HCT116 (cell line): ENCODE measurements around the gene CPEB3. TPM values are rescaled to one million over a fixed set of nuclear protein-coding genes. Genes with fewer than 3 reads are reported as not detected.

Experiments
- ATAC-seq: fragments of 200-7000 bp; cut with Tn5 transposase; 2 replicates; pipeline ENCODE4 v1.9.1; 2020; ENCODE audit warnings: mild to moderate bottlenecking, moderate library complexity
- BruUV-seq: library from RNA; stranded (reverse); fragments of 400-500 nt; replicated peaks from 2 replicates; lab custom pipeline; 2021; lab: Mats Ljungman, UMichigan
- CTCF ChIA-PET: fragments of 300-600 bp; sonication (Branson Sonifier 250); formaldehyde crosslinking; loops from one replicate; lab custom pipeline; 2021; ENCODE audit warnings: antibody characterized with exemption; lab: Charles Lee
- POLR2A ChIA-PET: fragments of 300-600, 350-600 bp; sonication (Branson Sonifier 250); formaldehyde crosslinking; loops from one replicate; lab custom pipeline; 2021; ENCODE audit warnings: antibody characterized with exemption; lab: Charles Lee
- RAD21 ChIA-PET, 2 experiments: fragments of 300-600 bp; sonication (Branson Sonifier 250); formaldehyde crosslinking; loops; one replicate each; lab custom pipeline; 2023; ENCODE audit warnings: low total read pairs in 2 of 2; ENCODE audit not compliant: uncharacterized antibody in 2 of 2, unreplicated experiment in 2 of 2, low non-redundant PET in 1 of 2; lab: Charles Lee
- DNase-seq: peaks from one replicate; pipeline ENCODE4 v3.0.0-alpha.2; 2010; ENCODE audit warnings: low read depth, low spot score
- H2AFZ ChIP-seq: fragments of 200-600 bp; shearing (Covaris generic), sonication (generic); 2 replicates; pipeline ENCODE4 v1.6.1; 2017; ENCODE audit warnings: low read depth, mixed run types, mixed read lengths, antibody characterized with exemption, low read length; ENCODE audit not compliant: poor library complexity, severe bottlenecking
- H3K27ac ChIP-seq: 2 replicates; pipeline ENCODE4 v1.5.1; 2012; ENCODE audit warnings: low read depth, low read length
- H3K27me3 ChIP-seq: fragments of 200-600 bp; sonication (generic); 2 replicates; pipeline ENCODE4 v1.6.1; 2016; ENCODE audit warnings: mixed run types, low read length, mixed read lengths; ENCODE audit not compliant: insufficient read depth
- H3K36me3 ChIP-seq, 2 experiments: fragments of 200-500 bp in 1 of 2; fragments of 200-600 bp in 1 of 2; sonication (Bioruptor generic) in 1 of 2; sonication (generic) in 1 of 2; 2 replicates each; pipeline versions ENCODE4 v1.5.1 to v1.6.1; 2014 to 2016; ENCODE audit warnings: low read length in 2 of 2, inconsistent platforms in 1 of 2, mixed read lengths in 1 of 2, mixed run types in 1 of 2; ENCODE audit not compliant: insufficient read depth in 2 of 2, control insufficient read depth in 1 of 2
- H3K4me1 ChIP-seq, 2 experiments: fragments of 200-600 bp in 1 of 2; sonication (generic) in 1 of 2; 2 replicates each; pipeline versions ENCODE4 v1.5.1 to v1.6.1; 2012 to 2017; ENCODE audit warnings: low read length in 2 of 2, inconsistent platforms in 1 of 2, mild to moderate bottlenecking in 1 of 2, mixed read lengths in 1 of 2, mixed run types in 1 of 2, moderate library complexity in 1 of 2; ENCODE audit not compliant: insufficient read depth in 2 of 2, control insufficient read depth in 1 of 2
- H3K4me2 ChIP-seq: fragments of 200-600 bp; sonication (generic); 2 replicates; pipeline ENCODE4 v1.6.1; 2017; ENCODE audit warnings: mixed run types, low read length, mixed read lengths
- H3K4me3 ChIP-seq, 2 experiments: fragments of 200-600 bp in 1 of 2; sonication (generic) in 1 of 2; replicated peaks in 1 of 2; 2 replicates each; pipeline ENCODE4 v1.5.1; 2011 to 2016; ENCODE audit warnings: low read length in 2 of 2, control low read depth in 1 of 2, low read depth in 1 of 2, mild to moderate bottlenecking in 1 of 2, mixed read lengths in 1 of 2, mixed run types in 1 of 2
- H3K79me2 ChIP-seq: fragments of 200-600 bp; sonication (generic); 2 replicates; pipeline ENCODE4 v1.6.1; 2017; ENCODE audit warnings: mild to moderate bottlenecking, mixed run types, low read length, moderate library complexity, mixed read lengths; ENCODE audit not compliant: insufficient read depth
- H3K9ac ChIP-seq: fragments of 200-600 bp; sonication (generic); 2 replicates; pipeline ENCODE4 v1.6.1; 2016; ENCODE audit warnings: low read length, mixed read lengths
- H3K9me2 ChIP-seq: fragments of 200-600 bp; sonication (generic), shearing (Covaris generic); 2 replicates; pipeline ENCODE4 v1.6.1; 2017; ENCODE audit warnings: mixed run types, mild to moderate bottlenecking, moderate library complexity; ENCODE audit not compliant: insufficient read depth
- H3K9me3 ChIP-seq, 2 experiments: fragments of 200-500 bp in 1 of 2; fragments of 200-600 bp in 1 of 2; sonication (Bioruptor generic) in 1 of 2; sonication (generic) in 1 of 2; 2 replicates each; pipeline ENCODE4 v1.6.1; 2014 to 2017; ENCODE audit warnings: low read length in 2 of 2, mixed read lengths in 2 of 2, inconsistent platforms in 1 of 2, low read depth in 1 of 2, mild to moderate bottlenecking in 1 of 2, mixed run types in 1 of 2, moderate library complexity in 1 of 2; ENCODE audit not compliant: control insufficient read depth in 1 of 2, insufficient read depth in 1 of 2
- H4K20me1 ChIP-seq: fragments of 200-600 bp; sonication (generic), shearing (Covaris generic); 2 replicates; pipeline ENCODE4 v1.6.1; 2017; ENCODE audit warnings: mixed run types, mild to moderate bottlenecking, moderate library complexity; ENCODE audit not compliant: insufficient read depth
- CTCF ChIP-seq, 3 experiments: fragments of 200-600 bp in 1 of 3; sonication (generic) in 1 of 3; IDR thresholded peaks in 2 of 3; conservative IDR thresholded peaks in 1 of 3; 2 replicates each; pipeline ENCODE4 v1.5.1; 2012 to 2017; ENCODE audit warnings: low read depth in 2 of 3, low read length in 2 of 3, antibody characterized with exemption in 1 of 3, borderline replicate concordance in 1 of 3, control low read depth in 1 of 3, mild to moderate bottlenecking in 1 of 3, mixed read lengths in 1 of 3, mixed run types in 1 of 3, moderate library complexity in 1 of 3; ENCODE audit not compliant: insufficient read depth in 1 of 3
- ELF1 ChIP-seq: IDR thresholded peaks from 2 replicates; pipeline ENCODE4 v1.6.1; 2012; ENCODE audit warnings: low read depth, borderline replicate concordance
- EZH2phosphoT487 ChIP-seq: fragments of 200-600 bp; IDR thresholded peaks from 2 replicates; pipeline ENCODE4 v1.6.1; 2018; ENCODE audit warnings: antibody characterized with exemption, borderline replicate concordance
- FOSL1 ChIP-seq: IDR thresholded peaks from 2 replicates; pipeline ENCODE4 v1.6.1; 2012; ENCODE audit warnings: low read depth
- JUND ChIP-seq: IDR thresholded peaks from 2 replicates; pipeline ENCODE4 v1.6.1; 2012
- REST ChIP-seq: IDR thresholded peaks from 2 replicates; pipeline ENCODE4 v1.6.1; 2012; ENCODE audit warnings: low read depth
- SRF ChIP-seq: IDR thresholded peaks from 2 replicates; pipeline ENCODE4 v1.6.1; 2012; ENCODE audit warnings: low read depth
- TCF7L2 ChIP-seq: IDR thresholded peaks from 2 replicates; pipeline ENCODE4 v1.7.0; 2011; ENCODE audit warnings: borderline replicate concordance, inconsistent platforms; ENCODE audit not compliant: insufficient read depth, insufficient read length; ENCODE audit errors: extremely low read depth
- YY1 ChIP-seq: IDR thresholded peaks from 2 replicates; pipeline ENCODE4 v1.6.1; 2011; ENCODE audit warnings: low read length, low read depth, moderate library complexity, mild to moderate bottlenecking; ENCODE audit not compliant: insufficient replicate concordance; ENCODE audit errors: extremely low read depth
- ZBTB33 ChIP-seq: IDR thresholded peaks from 2 replicates; pipeline ENCODE4 v1.6.1; 2011; ENCODE audit warnings: mild to moderate bottlenecking, low read length, moderate library complexity; ENCODE audit not compliant: insufficient replicate concordance; ENCODE audit errors: extremely low read depth
- ZFX ChIP-seq: fragments of 450-650 bp; IDR thresholded peaks from 2 replicates; pipeline ENCODE4 v1.6.1; 2017
- intact Hi-C: fragments of 100-400 bp; cut with micrococcal nuclease; formaldehyde crosslinking; loops from 2 replicates; pipeline ENCODE4 v1.10.0; 2022
- total RNA-seq: library from RNA; stranded (reverse); gene quantifications from one replicate; pipeline ENCODE4 v1.2.1, GENCODE V29; 2021; ENCODE audit not compliant: unreplicated experiment

The CPEB3 gene
- total RNA-seq, 1 experiment from 2014 or later, result 3.0 TPM

GRCh38 chr10:92110039-92110794 lies 180.7 kb downstream of the CPEB3 start:
- RAD21 ChIA-PET, result no interaction called here
- no peaks in the 10 kb centered on the region for H4K20me1 ChIP-seq
- no peaks in the 10 kb centered on the region for H3K27me3 ChIP-seq
- no peaks in the 10 kb centered on the region for H3K9me2 ChIP-seq
- no peak overlapping the region for H3K27ac ChIP-seq
- DNase-seq (no peak), ATAC-seq (no peak)
- H2AFZ ChIP-seq, result no peak overlapping the region
- no peaks in the 10 kb centered on the region for H3K36me3 ChIP-seq
- H3K79me2 ChIP-seq, result no peaks in the 10 kb centered on the region
- no peak for TF ChIP-seq JUND
- no peak for TF ChIP-seq REST
- no peak for TF ChIP-seq SRF
- TF ChIP-seq ELF1, result no peak
- TF ChIP-seq EZH2phosphoT487, result no peak
- TF ChIP-seq FOSL1, result no peak
- no peak for TF ChIP-seq TCF7L2
- TF ChIP-seq ZBTB33, result no peak
- TF ChIP-seq CTCF (IDR thresholded peaks at IDR 0.05 in 2 of 3, conservative IDR thresholded peaks at IDR 0.05 in 1 of 3; ENCODE audit: borderline replicate concordance in 1 of 3, insufficient read depth in 1 of 3, low read depth in 2 of 3, low read length in 2 of 3), result no peak
- TF ChIP-seq YY1, result no peak
- no peak for TF ChIP-seq ZFX
- no peak overlapping the region for H3K4me2 ChIP-seq
- no peak overlapping the region for H3K9ac ChIP-seq
- no TSS peak for BruUV-seq
- POLR2A ChIA-PET, result interaction anchor here (0.6 kb wide), 1 partner anchor 16 kb away, joined by 3 read pairs; no protein-coding TSS in a partner anchor
- CTCF ChIA-PET, result no interaction called here
- H3K4me3 ChIP-seq, result no peak overlapping the region
- intact Hi-C loops, result no loop called here
- H3K4me1 ChIP-seq, result no peaks in the 10 kb centered on the region
- no peaks in the 10 kb centered on the region for H3K9me3 ChIP-seq
